ACC112 (cell line): ENCODE data around the gene ITPRIPL1.

Source experiments
- H2AFZ ChIP-seq: fragments of 200-600 bp; sonication (generic); one replicate; pipeline ENCODE4 v1.6.0; 2017; ENCODE audit warnings: antibody characterized with exemption, low read length; ENCODE audit not compliant: unreplicated experiment
- H3K27ac ChIP-seq: fragments of 200-600 bp; sonication (generic); 2 replicates; pipeline ENCODE4 v1.5.1; 2014; ENCODE audit warnings: low read depth, mild to moderate bottlenecking, antibody characterized with exemption, low read length, moderate library complexity
- H3K27me3 ChIP-seq: fragments of 200-600 bp; sonication (generic); 2 replicates; pipeline ENCODE4 v1.6.1; 2014; ENCODE audit warnings: mild to moderate bottlenecking, antibody characterized with exemption, low read length, moderate library complexity, mixed read lengths; ENCODE audit not compliant: insufficient read depth
- H3K36me3 ChIP-seq: fragments of 200-600 bp; sonication (generic); 2 replicates; pipeline ENCODE4 v1.6.1; 2016; ENCODE audit warnings: mild to moderate bottlenecking, antibody characterized with exemption, low read length, moderate library complexity, mixed read lengths; ENCODE audit not compliant: insufficient read depth
- H3K4me1 ChIP-seq: fragments of 200-600 bp; sonication (generic); one replicate; pipeline ENCODE4 v1.6.1; 2016; ENCODE audit warnings: low read length, mixed read lengths; ENCODE audit not compliant: insufficient read depth, unreplicated experiment, control insufficient read depth
- H3K4me3 ChIP-seq: fragments of 200-600 bp; sonication (generic); 2 replicates; pipeline ENCODE4 v1.5.1; 2014; ENCODE audit warnings: mild to moderate bottlenecking, low read depth, low read length
- H3K79me2 ChIP-seq: fragments of 200-600 bp; sonication (generic); one replicate; pipeline ENCODE4 v1.6.0; 2016; ENCODE audit warnings: low read length; ENCODE audit not compliant: control insufficient read depth, unreplicated experiment, insufficient read depth

The ITPRIPL1 gene

GRCh38 chr2:96353606-96354101 is 28.5 kb downstream of the ITPRIPL1 start:
- no peaks in the 10 kb centered on the region for H3K27me3 ChIP-seq
- peak overlapping the region; percentile 62 for H3K27ac ChIP-seq
- H3K79me2 ChIP-seq = no peaks in the 10 kb centered on the region
- H3K4me3 ChIP-seq = no peak overlapping the region
- peaks cover 10% of the 10 kb centered on the region for H3K4me1 ChIP-seq
- peaks cover 4% of the 10 kb centered on the region; the same call in 1 of the 2 replicates for H3K36me3 ChIP-seq
- no peak overlapping the region for H2AFZ ChIP-seq

GRCh38 chr2:96354492-96354891 is 29.4 kb downstream of the ITPRIPL1 start:
- Histone ChIP-seq H2AFZ (no peak overlapping the region), H3K4me3 (no peak overlapping the region), H3K27me3 (no peaks in the 10 kb centered on the region), H3K36me3 (peaks cover 4% of the 10 kb centered on the region; the same call in 1 of the 2 replicates), H3K79me2 (no peaks in the 10 kb centered on the region), H3K27ac (no peak overlapping the region), H3K4me1 (peaks cover 10% of the 10 kb centered on the region)

DNA sequence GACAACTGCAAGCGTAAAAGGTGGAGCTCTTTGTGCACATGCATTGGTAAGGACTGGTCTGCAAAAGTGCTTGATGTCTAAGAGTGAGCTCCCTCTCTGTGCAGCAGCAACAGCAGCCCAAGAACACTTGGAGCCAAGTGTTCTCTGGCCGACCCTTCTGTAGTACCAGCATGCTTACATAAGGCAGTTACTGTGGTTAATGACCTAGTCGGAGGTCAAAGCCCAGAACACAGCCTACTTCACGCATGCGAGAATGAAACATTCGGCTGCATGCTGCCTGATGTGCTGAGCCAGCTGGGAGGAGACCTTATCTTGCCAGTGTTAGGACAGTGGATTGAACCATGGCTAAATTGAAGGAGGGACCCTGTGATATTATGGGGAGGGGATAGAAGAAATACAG is 31.8 kb downstream of the ITPRIPL1 start:
- Histone ChIP-seq H2AFZ (no peak overlapping the region), H3K79me2 (no peaks in the 10 kb centered on the region), H3K27me3 (no peaks in the 10 kb centered on the region), H3K27ac (no peak overlapping the region), H3K4me3 (no peak overlapping the region), H3K4me1 (peaks cover 10% of the 10 kb centered on the region), H3K36me3 (0 out of 2 replicates have a peak, but pooled peaks cover 4% of the 10 kb centered on the region)

GRCh38 chr2:96359310-96359709 is 34.2 kb downstream of the ITPRIPL1 start:
- no peaks in the 10 kb centered on the region for H3K4me1 ChIP-seq
- 0 out of 2 replicates have a peak, but pooled peaks cover 14% of the 10 kb centered on the region for H3K36me3 ChIP-seq

DNA sequence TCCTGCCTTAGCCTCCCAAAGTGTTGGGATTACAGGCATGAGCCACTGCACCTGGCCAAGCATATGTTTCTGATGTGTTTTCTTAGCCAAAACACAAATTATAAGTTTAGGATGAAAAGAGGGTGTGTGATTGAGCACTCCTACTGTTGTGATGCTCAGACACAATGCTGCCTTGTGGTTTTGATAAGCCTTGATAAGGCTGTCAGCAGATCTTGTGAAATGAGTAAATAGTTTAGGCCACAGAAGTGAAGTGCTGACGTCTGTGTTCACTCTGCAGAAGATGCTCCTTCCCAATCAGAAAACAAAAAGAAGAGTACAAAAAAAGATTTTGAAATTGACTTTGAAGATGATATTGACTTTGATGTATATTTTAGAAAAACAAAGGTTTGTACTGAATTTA is 34.7 kb downstream of the ITPRIPL1 start:
- no peaks in the 10 kb centered on the region for H3K4me1 ChIP-seq
- H3K27ac ChIP-seq = no peak overlapping the region
- H3K27me3 ChIP-seq = no peaks in the 10 kb centered on the region
- H3K79me2 ChIP-seq = no peaks in the 10 kb centered on the region
- H2AFZ ChIP-seq = no peak overlapping the region
- H3K4me3 ChIP-seq = no peak overlapping the region
- H3K36me3 ChIP-seq = 0 out of 2 replicates have a peak, but pooled peaks cover 14% of the 10 kb centered on the region

More at GRCh38 chr2:96359310-96359709, 34.2 kb downstream of the ITPRIPL1 start:
- no peaks in the 10 kb centered on the region for H3K79me2 ChIP-seq
- no peak overlapping the region for H2AFZ ChIP-seq
- no peaks in the 10 kb centered on the region for H3K27me3 ChIP-seq
- H3K27ac ChIP-seq = no peak overlapping the region
- H3K4me3 ChIP-seq = no peak overlapping the region

DNA sequence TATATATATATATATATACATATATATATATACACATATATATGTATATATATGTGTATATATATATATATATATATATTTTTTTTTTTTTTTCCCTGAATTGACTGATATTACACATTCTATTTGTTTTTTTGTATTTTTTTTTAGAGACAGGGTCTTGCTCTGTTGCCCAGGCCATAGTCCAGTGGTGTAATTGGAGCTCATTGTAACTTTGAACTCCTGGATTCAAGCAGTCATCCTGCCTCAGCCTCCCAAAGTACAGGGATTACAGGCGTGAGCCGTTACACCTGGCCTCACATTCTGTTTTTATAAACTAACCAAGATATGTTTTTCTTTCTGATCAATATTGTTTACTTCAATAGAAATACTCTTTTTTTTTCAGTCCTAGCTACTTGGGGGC is 36.6 kb downstream of the ITPRIPL1 start:
- Histone ChIP-seq H3K4me1 (no peaks in the 10 kb centered on the region), H3K36me3 (0 out of 2 replicates have a peak, but pooled peaks cover 14% of the 10 kb centered on the region), H3K27me3 (no peaks in the 10 kb centered on the region), H3K4me3 (no peak overlapping the region), H3K79me2 (no peaks in the 10 kb centered on the region), H2AFZ (no peak overlapping the region), H3K27ac (no peak overlapping the region)

GRCh38 chr2:96369186-96369585 is 44.1 kb downstream of the ITPRIPL1 start:
- Histone ChIP-seq H2AFZ (no peak overlapping the region), H3K4me3 (no peak overlapping the region), H3K27ac (no peak overlapping the region), H3K36me3 (peaks cover 6% of the 10 kb centered on the region; the same call in 1 of the 2 replicates), H3K4me1 (peaks cover 4% of the 10 kb centered on the region), H3K79me2 (no peaks in the 10 kb centered on the region), H3K27me3 (no peaks in the 10 kb centered on the region)

- no peak overlapping the region for H3K4me3 ChIP-seq
- no peaks in the 10 kb centered on the region for H3K79me2 ChIP-seq
- no peak overlapping the region for H3K27ac ChIP-seq
- peaks cover 5% of the 10 kb centered on the region for H3K4me1 ChIP-seq
- no peaks in the 10 kb centered on the region; the same call in 1 of the 2 replicates for H3K36me3 ChIP-seq
- H3K27me3 ChIP-seq = no peaks in the 10 kb centered on the region
- no peak overlapping the region for H2AFZ ChIP-seq
Observed at GRCh38 chr2:96374211-96374951, 49.3 kb downstream of the ITPRIPL1 start.
